ENCODE measurements around the gene SPATC1L. TPM values are rescaled to one million over a fixed set of nuclear protein-coding genes. Genes with fewer than 3 reads are reported as not detected.

Gene SPATC1L
- total and polyA plus RNA-seq, 2 of the 8 experiments (the other 6 are each of a cell fraction or from before 2014, with no cell fraction given) = 24.9 to 50.0 TPM

- peaks cover 0 to 8% of the 10 kb centered on the region in 2 experiments for H4K20me1 ChIP-seq (replicated peaks in 1 of 2; ENCODE audit: control insufficient read depth in 1 of 2, insufficient read depth in 2 of 2, low read length in 2 of 2)
- H2AFZ ChIP-seq (ENCODE audit: low read length) = no peak overlapping the region
- ChIA-PET CTCF (ENCODE audit: partially characterized antibody) (interaction anchor here (0.8 to 1.9 kb wide), 4 partner anchors 12 to 159 kb away, joined by 3 to 19 read pairs (median 6); no protein-coding TSS in a partner anchor), POLR2A (ENCODE audit: partially characterized antibody) (interaction anchor here (1.1 to 1.3 kb wide), 3 partner anchors 9 to 147 kb away, joined by 3 to 4 read pairs (median 4); no protein-coding TSS in a partner anchor)
- H4K8ac ChIP-seq (ENCODE audit: extremely low read depth, insufficient read depth, low read length) = peak overlapping the region; percentile 35; the same call in 1 of the 2 replicates
- no peaks in the 10 kb centered on the region for H3K79me1 ChIP-seq (ENCODE audit: low read depth, low read length)
- no peak overlapping the region for H3K4me2 ChIP-seq (ENCODE audit: insufficient read depth in 1 of 2, low read depth in 2 of 2, low read length in 2 of 2)
- no peak overlapping the region for H3K18ac ChIP-seq (ENCODE audit: extremely low read depth, low read length)
- H3K23me2 ChIP-seq (ENCODE audit: low read depth, low read length) = peaks cover 4% of the 10 kb centered on the region; the same call in 1 of the 2 replicates
- H3K56ac ChIP-seq (replicated peaks; ENCODE audit: insufficient read length, low read depth, low read length) = no peak overlapping the region
- no peak overlapping the region for H3K4me3 ChIP-seq (ENCODE audit: extremely low read depth in 1 of 4, insufficient read depth in 2 of 4, low read depth in 3 of 4, low read length in 4 of 4)
- no peak overlapping the region for H3K27ac ChIP-seq (ENCODE audit: low read depth, low read length)
- no peak overlapping the region for H2BK120ac ChIP-seq (replicated peaks; ENCODE audit: low read depth, low read length)
- H3K4me1 ChIP-seq (replicated peaks in 1 of 4; ENCODE audit: control insufficient read depth in 3 of 4, insufficient read depth in 4 of 4, low read length in 3 of 4) = peaks cover 0 to 9% (median 0%) of the 10 kb centered on the region in 4 experiments; a peak in 2 of 7 replicates
- H2BK15ac ChIP-seq (ENCODE audit: low read length) = no peak overlapping the region
- H4K91ac ChIP-seq (replicated peaks; ENCODE audit: insufficient read length, low read length) = no peak overlapping the region
- no peak overlapping the region for H2BK5ac ChIP-seq (ENCODE audit: low read depth, low read length)
- no peak overlapping the region for H3K23ac ChIP-seq (ENCODE audit: insufficient read length)
- DNase-seq (ENCODE audit: low read depth in 1 of 2, low spot score in 2 of 2) (no peak), FAIRE-seq (no peak)
- WGBS, 2 experiments (ENCODE audit: extremely low coverage in 1 of 2, insufficient coverage in 1 of 2, insufficient read length in 1 of 2, insufficient replicate concordance in 2 of 2, low coverage in 1 of 2, low lambda C conversion rate in 2 of 2, missing lambda C conversion rate in 1 of 2) = 93% methylated on average over 20 of the region's 27 CpGs; no CpG with 5 or more reads in 1 of the 2 experiments
- no peak overlapping the region for H2AK5ac ChIP-seq (ENCODE audit: low read depth, low read length)
- no peak overlapping the region for H3K4ac ChIP-seq (replicated peaks; ENCODE audit: insufficient read length, low read depth, low read length)
- no peak overlapping the region for H3K9ac ChIP-seq (replicated peaks in 1 of 4; ENCODE audit: extremely low read depth in 1 of 4, low read depth in 3 of 4, low read length in 3 of 4)
- H4K5ac ChIP-seq (ENCODE audit: insufficient read length, low read depth, low read length) = no peak overlapping the region
- H2BK20ac ChIP-seq (ENCODE audit: low read length) = no peak overlapping the region
- H3K9me3 ChIP-seq (ENCODE audit: insufficient read depth in 2 of 2, low read depth in 1 of 2, low read length in 1 of 2) = no peaks in the 10 kb centered on the region; a peak in 1 of 4 replicates
- no peaks in the 10 kb centered on the region for H3K27me3 ChIP-seq (replicated peaks in 1 of 4; ENCODE audit: control insufficient read depth in 3 of 4, extremely low read depth in 1 of 4, insufficient read depth in 3 of 4, low read length in 3 of 4)
- no peak overlapping the region for H3K14ac ChIP-seq (ENCODE audit: insufficient read length)
- H2BK12ac ChIP-seq (ENCODE audit: low read depth, low read length) = no peak overlapping the region
- H3K79me2 ChIP-seq (ENCODE audit: control insufficient read depth in 1 of 2, insufficient read depth in 2 of 2, low read length in 2 of 2) = no peaks in the 10 kb centered on the region
- H3K36me3 ChIP-seq (ENCODE audit: control insufficient read depth in 2 of 4, insufficient read depth in 4 of 4, low read length in 3 of 4) = peaks cover 2 to 16% (median 3%) of the 10 kb centered on the region in 4 experiments; a peak in 4 of 8 replicates
- no peak for TF ChIP-seq SIRT6 (IDR thresholded peaks at IDR 0.05; ENCODE audit: low read length)
- TF ChIP-seq SRF (IDR thresholded peaks at IDR 0.05; ENCODE audit: low read depth, low read length) = no peak
- TF ChIP-seq EGR1 (IDR thresholded peaks at IDR 0.05; ENCODE audit: borderline replicate concordance, low read depth, low read length) = no peak
- TF ChIP-seq BRCA1 (IDR thresholded peaks at IDR 0.05; ENCODE audit: low read depth, low read length) = no peak
Observed at GRCh38 chr21:46129846-46130651, 54.2 kb downstream of the SPATC1L start.
